RPMI7951 (cell line): ENCODE measurements around the gene PCDH10. TPM values are rescaled to one million over a fixed set of nuclear protein-coding genes. Genes with fewer than 3 reads are reported as not detected.

Source experiments
- DNase-seq: peaks from one replicate; pipeline ENCODE4 v3.0.0-alpha.2; 2012; ENCODE audit warnings: low read depth
- total RNA-seq: library from RNA; depleted of rRNA; stranded (reverse); fragments of >200 nt; shearing (Covaris generic); gene quantifications from 2 replicates; pipeline ENCODE4 v1.2.3, GENCODE V29; 2014; rRNA removed

PCDH10 gene
- total RNA-seq = 0.10 and 0.12 TPM in 2 replicates

- DNase-seq = peak; percentile 78
These were observed at the start of gene PCDH10 for GRCh38 chr4:133148690-133149363. Gene PCDH10 (plus strand): TSS chr4:133149294. CDS start chr4:133150141, 847 bp downstream.

GRCh38 chr4:133102043-133102442 is 47.1 kb upstream of the PCDH10 start:
- DNase-seq = no peak

GRCh38 chr4:133102612-133103409 is 46.3 kb upstream of the PCDH10 start:
- no peak for DNase-seq

- DNase-seq = no peak
These were observed 36.5 kb upstream of the PCDH10 start for GRCh38 chr4:133112641-133113040.

- no peak for DNase-seq
These were observed 24.3 kb upstream of the PCDH10 start for GRCh38 chr4:133124746-133125145.

GRCh38 chr4:133127500-133127899 is 21.6 kb upstream of the PCDH10 start:
- DNase-seq = no peak

GRCh38 chr4:133129237-133129636 is 19.9 kb upstream of the PCDH10 start:
- no peak for DNase-seq

GRCh38 chr4:133130171-133130570 is 18.9 kb upstream of the PCDH10 start:
- DNase-seq = no peak

- DNase-seq = no peak
These were observed 17.1 kb upstream of the PCDH10 start for GRCh38 chr4:133131829-133132460.

GRCh38 chr4:133136833-133137232 is 12.3 kb upstream of the PCDH10 start:
- no peak for DNase-seq

- DNase-seq = no peak
These were observed 11.5 kb upstream of the PCDH10 start for GRCh38 chr4:133137571-133137970.

GRCh38 chr4:133143775-133144430 is 5.2 kb upstream of the PCDH10 start:
- no peak for DNase-seq

GRCh38 chr4:133145241-133145640 is 3.9 kb upstream of the PCDH10 start:
- DNase-seq = no peak

- no peak for DNase-seq
These were observed 3.1 kb upstream of the PCDH10 start for GRCh38 chr4:133145758-133146573.

GRCh38 chr4:133146574-133147241 is 2.4 kb upstream of the PCDH10 start:
- DNase-seq = peak; percentile 29

GRCh38 chr4:133147286-133147821 is 1.7 kb upstream of the PCDH10 start:
- no peak for DNase-seq

GRCh38 chr4:133147921-133148689 is 989 bp upstream of the PCDH10 start:
- DNase-seq = peak; percentile 32

- DNase-seq = no peak
These were observed 236 bp downstream of the PCDH10 start for GRCh38 chr4:133149364-133149695.

GRCh38 chr4:133149932-133150471 is 908 bp downstream of the PCDH10 start:
- no peak for DNase-seq
